GM12878 (cell line): ENCODE measurements around the gene FCHSD2. TPM values are rescaled to one million over a fixed set of nuclear protein-coding genes. Genes with fewer than 3 reads are reported as not detected.

Experiments
- ATAC-seq: fragments of 200-7000 bp; cut with Tn5 transposase; 3 replicates; pipeline ENCODE4 v1.9.1; 2020; ENCODE audit warnings: mild to moderate bottlenecking, moderate library complexity
- BruUV-seq: library from RNA; stranded (reverse); fragments of 400-500 nt; replicated peaks from 2 replicates; lab custom pipeline; 2021; lab: Mats Ljungman, UMichigan
- CTCF ChIA-PET: fragments of 300-600 bp; sonication (Branson Sonifier 250); formaldehyde crosslinking; extraction: SDS; loops from one replicate; lab custom pipeline; 2021; ENCODE audit warnings: inconsistent platforms; lab: Yijun Ruan, JAX
- POLR2A ChIA-PET: fragments of 350-600 bp; formaldehyde crosslinking; extraction: SDS; loops from one replicate; lab custom pipeline; 2021; ENCODE audit warnings: inconsistent platforms; lab: Charles Lee
- RAD21 ChIA-PET: fragments of 300-600 bp; sonication (Branson Sonifier 250); formaldehyde crosslinking; loops from one replicate; lab custom pipeline; 2023; ENCODE audit warnings: antibody characterized with exemption; ENCODE audit not compliant: unreplicated experiment; lab: Charles Lee
- SMC1A ChIA-PET: fragments of 300-600 bp; sonication (Branson Sonifier 250); formaldehyde crosslinking; loops from one replicate; lab custom pipeline; 2023; ENCODE audit not compliant: unreplicated experiment, uncharacterized antibody; lab: Charles Lee
- DNase-seq: peaks from one replicate; pipeline ENCODE4 v3.0.0-alpha.2; 2011; ENCODE audit warnings: low read depth, low spot score
- FAIRE-seq: peaks from 3 replicates; lab custom pipeline; 2011; peaks lifted over from hg19 to GRCh38; lab: Jason Lieb, UNC
- H2AFZ ChIP-seq: 2 replicates; pipeline ENCODE4 v1.6.0; 2011; ENCODE audit warnings: low read depth, low read length, control low read depth; ENCODE audit not compliant: control insufficient read depth
- H3K27ac ChIP-seq: 2 replicates; pipeline ENCODE4 v1.5.1; 2011; ENCODE audit warnings: control low read depth; ENCODE audit not compliant: control insufficient read depth, insufficient read depth
- H3K27me3 ChIP-seq, 2 experiments: replicated peaks in 1 of 2; 2 replicates each; pipeline versions ENCODE4 v1.6.0 to v1.6.1; 2011; ENCODE audit warnings: low read length in 1 of 2; ENCODE audit not compliant: control insufficient read depth in 2 of 2, insufficient read depth in 2 of 2
- H3K36me3 ChIP-seq, 2 experiments: 2 replicates each; pipeline ENCODE4 v1.5.1; 2011; ENCODE audit warnings: low read length in 1 of 2; ENCODE audit not compliant: control insufficient read depth in 2 of 2, insufficient read depth in 2 of 2
- H3K4me1 ChIP-seq: 2 replicates; pipeline ENCODE4 v1.6.1; 2011; ENCODE audit warnings: mild to moderate bottlenecking, low read length, moderate library complexity, mixed read lengths; ENCODE audit not compliant: control insufficient read depth, insufficient read depth
- H3K4me2 ChIP-seq: 2 replicates; pipeline ENCODE4 v1.6.0; 2011; ENCODE audit warnings: control low read depth; ENCODE audit not compliant: control insufficient read depth, insufficient read depth
- H3K4me3 ChIP-seq: fragments of 200-600 bp; sonication (generic); 2 replicates; pipeline ENCODE4 v1.5.1; 2016
- H3K79me2 ChIP-seq: 2 replicates; pipeline ENCODE4 v1.6.0; 2011; ENCODE audit warnings: low read length; ENCODE audit not compliant: control insufficient read depth, insufficient read depth
- H3K9ac ChIP-seq: 2 replicates; pipeline ENCODE4 v1.8.0; 2011; ENCODE audit warnings: low read length, control low read depth, mixed read lengths; ENCODE audit not compliant: control insufficient read depth, insufficient read depth
- H3K9me3 ChIP-seq: replicated peaks from 3 replicates; pipeline ENCODE4 v1.5.1; 2011; ENCODE audit warnings: mild to moderate bottlenecking, low read length; ENCODE audit not compliant: control insufficient read depth, insufficient read depth
- H4K20me1 ChIP-seq: 2 replicates; pipeline ENCODE4 v1.6.0; 2011; ENCODE audit not compliant: control insufficient read depth, insufficient read depth
- ATF7 ChIP-seq: fragments of 450-650 bp; IDR thresholded peaks from 2 replicates; pipeline ENCODE4 v1.6.1; 2016; ENCODE audit warnings: low read depth, mild to moderate bottlenecking
- FOXK2 ChIP-seq: fragments of 450-650 bp; IDR thresholded peaks from 2 replicates; pipeline ENCODE4 v1.6.1; 2017; ENCODE audit warnings: mild to moderate bottlenecking, moderate library complexity
- NRF1 ChIP-seq: conservative IDR thresholded peaks from 2 replicates; pipeline ENCODE4 v1.6.1; 2011; ENCODE audit warnings: mild to moderate bottlenecking, low read depth, low read length, improper control_type of control experiment
- RAD51 ChIP-seq: fragments of 450-650 bp; IDR thresholded peaks from 2 replicates; pipeline ENCODE4 v1.6.1; 2016; ENCODE audit warnings: moderate library complexity, mild to moderate bottlenecking, inconsistent platforms
- RB1 ChIP-seq: fragments of 450-650 bp; formaldehyde crosslinking; IDR thresholded peaks from 2 replicates; pipeline ENCODE4 v1.6.1; 2017; ENCODE audit warnings: mild to moderate bottlenecking, borderline replicate concordance
- SKIL ChIP-seq: fragments of 450-650 bp; IDR thresholded peaks from 2 replicates; pipeline ENCODE4 v1.6.1; 2017; ENCODE audit warnings: mild to moderate bottlenecking, low read depth, inconsistent platforms; ENCODE audit not compliant: poor library complexity, severe bottlenecking
- YBX1 ChIP-seq: fragments of 450-650 bp; IDR thresholded peaks from 2 replicates; pipeline ENCODE4 v1.6.1; 2016; ENCODE audit warnings: antibody characterized with exemption
- WGBS: methylation state at CpG from one replicate; pipeline ENCODE4 v1.1.6; 2016; ENCODE audit warnings: low lambda C conversion rate; ENCODE audit not compliant: insufficient replicate concordance, insufficient coverage; ENCODE audit errors: missing lambda C conversion rate; 5-methylcytosine and 5-hydroxymethylcytosine counted together
- in situ Hi-C: fragments of 300-500 bp; cut with MboI; formaldehyde crosslinking; loops from 9 replicates; pipeline ENCODE4 v1.14.3; 2018; ENCODE audit warnings: mixed read lengths
- intact Hi-C: fragments of 100-400 bp; cut with micrococcal nuclease; formaldehyde crosslinking; loops from one replicate; pipeline ENCODE4 v1.14.2; 2022; ENCODE audit not compliant: unreplicated experiment
- polyA plus RNA-seq, 11 experiments: library from polyadenylated mRNA; depleted of rRNA in 4 of 11; unstranded in 6 of 11; stranded (reverse) in 5 of 11; fragments of >200 nt; fragmentation: Nextera tagmentation in 4 of 11; fragmentation: Illumina TruSeq in 1 of 11; extraction: Ambion mirVana in 4 of 11; extraction: Trizol in 1 of 11; gene quantifications; 1 replicate in 1 of 11; 2 replicates in 10 of 11; pipeline versions ENCODE4 v1.2.1 to v1.2.3, GENCODE V29; 2011 to 2016; ENCODE audit warnings: inconsistent platforms in 2 of 11, missing spikeins in 2 of 11, low read depth in 1 of 11
- total RNA-seq, 4 experiments: library from RNA; depleted of rRNA in 3 of 4; stranded (reverse); fragments of >200 nt in 3 of 4; fragmentation: Illumina TruSeq in 1 of 4; extraction: Trizol in 1 of 4; gene quantifications; 2 replicates each; pipeline versions ENCODE4 v1.2.1 to v1.2.3, GENCODE V29; 2013 to 2021
- TF ChIP-seq, protein P1 (sequence below): IDR thresholded peaks from 2 replicates; pipeline ENCODE4 v1.6.1; 2012; ENCODE audit warnings: mild to moderate bottlenecking, low read depth, low read length

FCHSD2 gene
- total and polyA plus RNA-seq, 10 of the 15 experiments (the other 5 are each of a cell fraction or from before 2014, with no cell fraction given) = 13.2 to 89.8 (median 47.8) TPM

- no peak for TF ChIP-seq SKIL
- no peak for TF ChIP-seq FOXK2
- no peak for TF ChIP-seq RB1
- no peak for TF ChIP-seq NRF1
- no peak for TF ChIP-seq RAD51
- TF ChIP-seq YBX1 = no peak
These were observed 48.4 kb upstream of the FCHSD2 start (continued) for GRCh38 chr11:73190557-73190885.

- ChIA-PET CTCF (interaction anchor here (0.9 to 7.8 kb wide), 11 partner anchors 11 to 161 kb away, joined by 3 to 160 read pairs (median 6); no protein-coding TSS in a partner anchor), RAD21 (interaction anchor here (0.6 to 2.7 kb wide), 15 partner anchors 10 to 145 kb away, joined by 3 to 22 read pairs (median 5); partner anchors contain the start of gene FCHSD2), POLR2A (interaction anchor here (0.6 to 1.8 kb wide), 5 partner anchors 12 to 339 kb away, joined by 3 to 9 read pairs (median 4); no protein-coding TSS in a partner anchor), SMC1A (interaction anchor here (0.8 to 10.1 kb wide), 12 partner anchors 11 to 521 kb away, joined by 3 to 188 read pairs (median 4); no protein-coding TSS in a partner anchor)
- no peaks in the 10 kb centered on the region for H3K27me3 ChIP-seq
- intact Hi-C loops (no loop called here), in situ Hi-C loops (loop anchor here (5.0 to 25.0 kb wide), 3 partner anchors 47 to 353 kb away; no protein-coding TSS in a partner anchor)
- H3K9ac ChIP-seq = peak overlapping the region; percentile 51
- H3K79me2 ChIP-seq = no peaks in the 10 kb centered on the region
- FAIRE-seq = no peak
- peak overlapping the region; percentile 65; the same call in 1 of the 2 replicates for H3K4me2 ChIP-seq
- H3K4me1 ChIP-seq = peaks cover 46% of the 10 kb centered on the region
- no peaks in the 10 kb centered on the region for H3K9me3 ChIP-seq
- 0 out of 2 replicates have a peak, but pooled peaks have one; percentile 1 for TF ChIP-seq ATF7
- TF ChIP-seq, protein P1, sequence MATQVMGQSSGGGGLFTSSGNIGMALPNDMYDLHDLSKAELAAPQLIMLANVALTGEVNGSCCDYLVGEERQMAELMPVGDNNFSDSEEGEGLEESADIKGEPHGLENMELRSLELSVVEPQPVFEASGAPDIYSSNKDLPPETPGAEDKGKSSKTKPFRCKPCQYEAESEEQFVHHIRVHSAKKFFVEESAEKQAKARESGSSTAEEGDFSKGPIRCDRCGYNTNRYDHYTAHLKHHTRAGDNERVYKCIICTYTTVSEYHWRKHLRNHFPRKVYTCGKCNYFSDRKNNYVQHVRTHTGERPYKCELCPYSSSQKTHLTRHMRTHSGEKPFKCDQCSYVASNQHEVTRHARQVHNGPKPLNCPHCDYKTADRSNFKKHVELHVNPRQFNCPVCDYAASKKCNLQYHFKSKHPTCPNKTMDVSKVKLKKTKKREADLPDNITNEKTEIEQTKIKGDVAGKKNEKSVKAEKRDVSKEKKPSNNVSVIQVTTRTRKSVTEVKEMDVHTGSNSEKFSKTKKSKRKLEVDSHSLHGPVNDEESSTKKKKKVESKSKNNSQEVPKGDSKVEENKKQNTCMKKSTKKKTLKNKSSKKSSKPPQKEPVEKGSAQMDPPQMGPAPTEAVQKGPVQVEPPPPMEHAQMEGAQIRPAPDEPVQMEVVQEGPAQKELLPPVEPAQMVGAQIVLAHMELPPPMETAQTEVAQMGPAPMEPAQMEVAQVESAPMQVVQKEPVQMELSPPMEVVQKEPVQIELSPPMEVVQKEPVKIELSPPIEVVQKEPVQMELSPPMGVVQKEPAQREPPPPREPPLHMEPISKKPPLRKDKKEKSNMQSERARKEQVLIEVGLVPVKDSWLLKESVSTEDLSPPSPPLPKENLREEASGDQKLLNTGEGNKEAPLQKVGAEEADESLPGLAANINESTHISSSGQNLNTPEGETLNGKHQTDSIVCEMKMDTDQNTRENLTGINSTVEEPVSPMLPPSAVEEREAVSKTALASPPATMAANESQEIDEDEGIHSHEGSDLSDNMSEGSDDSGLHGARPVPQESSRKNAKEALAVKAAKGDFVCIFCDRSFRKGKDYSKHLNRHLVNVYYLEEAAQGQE = no peak
- BruUV-seq = no TSS peak
- H2AFZ ChIP-seq = peak overlapping the region; percentile 50
- DNase-seq = no peak
- ATAC-seq = no peak; the same call in 2 of the 3 replicates
- H3K4me3 ChIP-seq = no peak overlapping the region
- H4K20me1 ChIP-seq = no peaks in the 10 kb centered on the region
- peak overlapping the region; percentile 41 for H3K27ac ChIP-seq
- no peaks in the 10 kb centered on the region for H3K36me3 ChIP-seq
- 43% methylated on average over 5 of the region's 5 CpGs for WGBS
These were observed 47.8 kb upstream of the FCHSD2 start for GRCh38 chr11:73189723-73190556.
